GM12874 (cell line): Measurements from ENCODE around the gene AKAP6.

Experiments used
- CTCF ChIP-seq: IDR thresholded peaks from 2 replicates; pipeline ENCODE4 v1.5.1; 2011; ENCODE audit warnings: low read depth, mild to moderate bottlenecking, control low read depth, low read length, moderate library complexity; ENCODE audit not compliant: insufficient read depth

The AKAP6 gene

GRCh38 chr14:32816588-32816987 is 487.5 kb downstream of the AKAP6 start:
- TF ChIP-seq CTCF, result no peak

GRCh38 chr14:32817780-32818179 is 488.7 kb downstream of the AKAP6 start:
- TF ChIP-seq CTCF, result no peak

GRCh38 chr14:32818581-32818980 is 489.5 kb downstream of the AKAP6 start:
- no peak for TF ChIP-seq CTCF

GRCh38 chr14:32820181-32820580 is 491.1 kb downstream of the AKAP6 start:
- TF ChIP-seq CTCF, result no peak

- TF ChIP-seq CTCF, result no peak
These were observed 491.6 kb downstream of the AKAP6 start for GRCh38 chr14:32820682-32821081.

GRCh38 chr14:32821964-32822653 is 493.0 kb downstream of the AKAP6 start:
- TF ChIP-seq CTCF, result no peak

- no peak for TF ChIP-seq CTCF
These were observed 494.6 kb downstream of the AKAP6 start for GRCh38 chr14:32823706-32824105.
